ENCODE data around the gene RFX3.

The RFX3 gene

GRCh38 chr9:3177146-3177761 lies 348.5 kb downstream of the RFX3 start:
- no peaks in the 10 kb centered on the region for H3K9me3 ChIP-seq (ENCODE audit: control insufficient read depth, low read length)
- no peaks in the 10 kb centered on the region for H3K4me1 ChIP-seq (ENCODE audit: control insufficient read depth, insufficient read depth, low read length)
- WGBS, 2 experiments, result 67 to 73% methylated on average over 4 of the region's 4 CpGs
- H3K4me3 ChIP-seq (ENCODE audit: insufficient read depth, low read depth, low read length), result no peak overlapping the region
- H3K36me3 ChIP-seq (ENCODE audit: control insufficient read depth, insufficient read depth, low read length), result no peaks in the 10 kb centered on the region
- H3K27me3 ChIP-seq (ENCODE audit: control insufficient read depth, insufficient read depth, low read length, poor library complexity, severe bottlenecking), result peaks cover 25% of the 10 kb centered on the region
- no peak overlapping the region for H3K27ac ChIP-seq (ENCODE audit: insufficient read depth, low read depth, low read length, poor library complexity, severe bottlenecking)

- Histone ChIP-seq H3K4me3 (ENCODE audit: insufficient read depth, low read depth, low read length) (no peak overlapping the region), H3K9me3 (ENCODE audit: control insufficient read depth, low read length) (no peaks in the 10 kb centered on the region), H3K27ac (ENCODE audit: insufficient read depth, low read depth, low read length, poor library complexity, severe bottlenecking) (no peak overlapping the region), H3K4me1 (ENCODE audit: control insufficient read depth, insufficient read depth, low read length) (no peaks in the 10 kb centered on the region), H3K36me3 (ENCODE audit: control insufficient read depth, insufficient read depth, low read length) (no peaks in the 10 kb centered on the region), H3K27me3 (ENCODE audit: control insufficient read depth, insufficient read depth, low read length, poor library complexity, severe bottlenecking) (no peaks in the 10 kb centered on the region)
- 92 to 94% methylated on average over 4 of the region's 4 CpGs for WGBS, 2 experiments
Observed at GRCh38 chr9:3173374-3173773, 352.4 kb downstream of the RFX3 start.

DNA sequence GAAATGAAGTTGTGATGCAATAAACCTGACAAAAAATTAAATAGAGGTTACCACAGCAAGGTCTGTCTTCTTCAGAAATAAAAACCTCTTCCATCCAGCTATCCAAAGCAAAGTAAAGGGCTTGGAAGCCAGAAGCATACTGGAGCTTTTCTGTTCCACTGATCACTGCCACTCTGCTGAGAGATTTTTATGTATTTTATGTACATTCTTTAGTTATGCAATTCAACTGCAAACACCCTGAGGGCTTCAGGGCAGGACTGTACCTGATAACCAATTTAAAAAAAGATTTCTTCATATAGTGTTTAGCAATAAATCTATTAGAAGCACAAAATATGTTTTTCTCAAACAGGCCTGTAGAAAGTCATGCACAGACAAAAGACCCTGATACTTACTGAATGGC lies 355.0 kb downstream of the RFX3 start:
- Histone ChIP-seq H3K4me1 (ENCODE audit: control insufficient read depth, insufficient read depth, low read length) (no peaks in the 10 kb centered on the region), H3K36me3 (ENCODE audit: control insufficient read depth, insufficient read depth, low read length) (no peaks in the 10 kb centered on the region), H3K4me3 (ENCODE audit: insufficient read depth, low read depth, low read length) (no peak overlapping the region), H3K27ac (ENCODE audit: insufficient read depth, low read depth, low read length, poor library complexity, severe bottlenecking) (no peak overlapping the region), H3K27me3 (ENCODE audit: control insufficient read depth, insufficient read depth, low read length, poor library complexity, severe bottlenecking) (no peaks in the 10 kb centered on the region), H3K9me3 (ENCODE audit: control insufficient read depth, low read length) (no peaks in the 10 kb centered on the region)
